HG02884 (cell line): ENCODE measurements around the gene LMX1A.

Source experiments
- ATAC-seq: cut with Tn5 transposase; IDR thresholded peaks from one replicate; pipeline ENCODE4 v1.9.1; 2021; ENCODE audit warnings: mild to moderate bottlenecking, moderate library complexity; ENCODE audit not compliant: unreplicated experiment

The LMX1A gene

DNA sequence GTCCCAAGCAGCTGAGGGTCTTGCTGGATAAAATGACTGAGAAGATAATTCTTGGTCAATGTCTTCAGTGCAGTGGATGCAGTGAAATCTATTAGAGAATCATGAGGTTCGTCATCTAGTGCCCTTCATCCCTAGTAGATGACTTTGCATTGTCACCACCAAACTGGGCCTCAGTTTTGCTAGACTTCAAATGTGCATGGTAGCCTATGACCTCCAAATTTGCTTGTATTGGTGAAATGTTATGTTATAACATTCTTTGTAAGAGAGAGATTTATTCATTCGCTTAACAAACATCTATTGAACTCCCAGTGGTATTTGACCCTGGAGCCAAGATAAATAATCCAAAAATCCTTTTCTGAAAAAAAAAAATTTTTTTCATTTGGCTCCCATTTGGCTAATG lies 183.8 kb downstream of the LMX1A start:
- ATAC-seq = no peak

DNA sequence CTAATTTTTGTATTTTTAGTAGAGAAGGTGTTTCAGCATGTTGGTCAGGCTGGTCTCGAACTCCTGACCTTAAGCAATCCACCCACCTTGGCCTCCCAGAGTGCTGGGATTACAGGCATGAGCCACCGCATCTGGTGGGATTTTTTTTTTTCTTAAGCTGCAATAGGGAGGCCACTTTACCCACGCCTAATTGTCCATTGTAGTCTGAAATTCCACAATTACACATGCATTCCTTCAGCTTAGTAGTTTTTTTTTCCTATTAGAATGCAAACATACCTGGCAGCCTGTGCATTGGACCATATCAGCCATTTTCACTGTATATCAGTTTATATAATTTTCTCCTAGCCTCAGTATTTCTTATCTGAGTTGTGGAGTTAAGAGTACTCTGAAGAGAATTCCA lies 186.8 kb downstream of the LMX1A start:
- no peak for ATAC-seq

DNA sequence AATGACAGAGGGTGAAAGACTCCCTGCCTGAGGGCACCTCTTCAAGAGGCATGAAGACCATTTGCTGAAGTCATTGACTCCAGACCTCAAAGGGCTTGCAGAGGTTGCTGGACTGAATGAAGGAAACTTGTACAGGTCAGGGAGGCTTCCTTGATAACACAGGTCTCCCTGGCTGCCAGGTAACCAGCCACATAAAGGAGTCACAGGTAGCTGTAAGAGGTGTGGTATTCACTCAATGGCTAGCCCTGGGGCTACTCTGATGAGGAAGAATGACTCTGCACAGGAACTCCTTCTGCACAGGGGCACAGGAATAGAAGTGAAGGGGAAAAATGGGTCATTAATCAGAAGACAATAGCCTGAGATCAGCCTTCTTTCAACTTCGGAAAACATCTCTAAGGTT lies 187.5 kb downstream of the LMX1A start:
- no peak for ATAC-seq

- no peak for ATAC-seq
Observed at GRCh38 chr1:165168467-165168866, 188.0 kb downstream of the LMX1A start.

DNA sequence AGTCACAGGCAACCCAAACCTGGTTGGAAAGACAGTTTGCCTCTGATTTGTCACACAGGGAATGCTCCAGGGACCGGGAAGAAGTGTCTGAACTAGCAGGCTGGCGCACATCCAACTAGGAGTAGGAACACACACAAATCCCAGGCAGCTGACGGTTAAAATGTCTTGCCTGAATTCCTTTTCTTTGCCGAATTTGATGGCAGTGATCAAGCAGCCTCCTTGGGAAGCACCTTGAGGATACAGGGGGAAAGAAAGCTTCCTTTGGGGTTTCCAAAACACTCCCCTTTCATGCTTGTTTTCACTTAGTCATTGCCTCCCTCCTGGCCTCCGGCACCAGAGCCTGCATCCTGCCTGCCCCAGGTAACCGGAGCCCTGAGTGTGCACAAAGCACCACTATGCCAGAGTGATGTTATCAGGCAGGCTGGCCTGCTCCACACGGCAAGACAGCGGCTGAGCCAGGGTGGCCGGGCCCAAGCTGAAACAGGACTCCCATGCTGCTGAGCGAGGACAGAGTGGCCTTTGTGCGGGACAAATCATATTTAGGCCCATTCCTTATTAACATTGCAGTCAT lies 193.8 kb downstream of the LMX1A start:
- ATAC-seq = no peak

- ATAC-seq = no peak
Observed at GRCh38 chr1:165161130-165161529, 195.4 kb downstream of the LMX1A start.

- no peak for ATAC-seq
Observed at GRCh38 chr1:165153182-165153581, 203.3 kb downstream of the LMX1A start.

GRCh38 chr1:165152727-165153126 lies 203.8 kb downstream of the LMX1A start:
- no peak for ATAC-seq

GRCh38 chr1:165152109-165152508 lies 204.4 kb downstream of the LMX1A start:
- no peak for ATAC-seq
